ENCODE measurements around the gene EXTL2. TPM values are rescaled to one million over a fixed set of nuclear protein-coding genes. Genes with fewer than 3 reads are reported as not detected.

The EXTL2 gene
- total RNA-seq, 2 donors from 2014 or later: 9.6 to 14.5 TPM

- DNase-seq (ENCODE audit: low spot score) (no peak), ATAC-seq (ENCODE audit: insufficient number of reproducible peaks, low FRiP score, low read depth) (no peak)
- no peak overlapping the region for H3K4me3 ChIP-seq
- no peak for TF ChIP-seq CTCF (IDR thresholded peaks at IDR 0.05)
- H3K27ac ChIP-seq: no peak overlapping the region
- H3K27me3 ChIP-seq (replicated peaks; ENCODE audit: insufficient read depth): no peaks in the 10 kb centered on the region
- H3K9me3 ChIP-seq: no peaks in the 10 kb centered on the region
- no peaks in the 10 kb centered on the region for H3K36me3 ChIP-seq
- H3K4me1 ChIP-seq (ENCODE audit: control insufficient read depth in 1 of 2, low read depth in 2 of 2): no peaks in the 10 kb centered on the region
Measured at GRCh38 chr1:100881687-100882086, 13.0 kb downstream of the EXTL2 start.

GRCh38 chr1:100879422-100879821 is 15.2 kb downstream of the EXTL2 start:
- no peak for ATAC-seq (ENCODE audit: insufficient number of reproducible peaks, low FRiP score, low read depth)

GRCh38 chr1:100876291-100876690 is 18.4 kb downstream of the EXTL2 start:
- ATAC-seq (ENCODE audit: insufficient number of reproducible peaks, low FRiP score, low read depth) (no peak), DNase-seq (ENCODE audit: low spot score) (no peak)
- no peaks in the 10 kb centered on the region for H3K36me3 ChIP-seq
- H3K27ac ChIP-seq: no peak overlapping the region
- no peaks in the 10 kb centered on the region for H3K9me3 ChIP-seq
- H3K4me3 ChIP-seq: no peak overlapping the region
- no peaks in the 10 kb centered on the region for H3K4me1 ChIP-seq (ENCODE audit: control insufficient read depth in 1 of 2, low read depth in 2 of 2)
- TF ChIP-seq CTCF (IDR thresholded peaks at IDR 0.05): no peak
- no peaks in the 10 kb centered on the region for H3K27me3 ChIP-seq (replicated peaks; ENCODE audit: insufficient read depth)

More at GRCh38 chr1:100879422-100879821, 15.2 kb downstream of the EXTL2 start:
- TF ChIP-seq CTCF (IDR thresholded peaks at IDR 0.05): no peak
- H3K4me1 ChIP-seq (ENCODE audit: control insufficient read depth in 1 of 2, low read depth in 2 of 2): no peaks in the 10 kb centered on the region
- no peak overlapping the region for H3K27ac ChIP-seq
- H3K4me3 ChIP-seq: no peak overlapping the region
- no peak for DNase-seq (ENCODE audit: low spot score)
- no peaks in the 10 kb centered on the region for H3K36me3 ChIP-seq
- no peaks in the 10 kb centered on the region for H3K9me3 ChIP-seq
- no peaks in the 10 kb centered on the region for H3K27me3 ChIP-seq (replicated peaks; ENCODE audit: insufficient read depth)

GRCh38 chr1:100875228-100875627 is 19.4 kb downstream of the EXTL2 start:
- no peaks in the 10 kb centered on the region for H3K4me1 ChIP-seq (ENCODE audit: control insufficient read depth in 1 of 2, low read depth in 2 of 2)
- no peaks in the 10 kb centered on the region for H3K36me3 ChIP-seq
- ATAC-seq (ENCODE audit: insufficient number of reproducible peaks, low FRiP score, low read depth): no peak
- TF ChIP-seq CTCF (IDR thresholded peaks at IDR 0.05): no peak
- no peaks in the 10 kb centered on the region for H3K9me3 ChIP-seq
- H3K27me3 ChIP-seq (replicated peaks; ENCODE audit: insufficient read depth): no peaks in the 10 kb centered on the region
- no peak for DNase-seq (ENCODE audit: low spot score)
- no peak overlapping the region for H3K4me3 ChIP-seq
- no peak overlapping the region for H3K27ac ChIP-seq

GRCh38 chr1:100874433-100874832 is 20.2 kb downstream of the EXTL2 start:
- no peak for TF ChIP-seq CTCF (IDR thresholded peaks at IDR 0.05)
- ATAC-seq (ENCODE audit: insufficient number of reproducible peaks, low FRiP score, low read depth): no peak
- no peaks in the 10 kb centered on the region for H3K36me3 ChIP-seq
- H3K27ac ChIP-seq: no peak overlapping the region
- no peaks in the 10 kb centered on the region for H3K4me1 ChIP-seq (ENCODE audit: control insufficient read depth in 1 of 2, low read depth in 2 of 2)
- DNase-seq (ENCODE audit: low spot score): no peak
- H3K4me3 ChIP-seq: no peak overlapping the region
- H3K9me3 ChIP-seq: no peaks in the 10 kb centered on the region
- H3K27me3 ChIP-seq (replicated peaks; ENCODE audit: insufficient read depth): no peaks in the 10 kb centered on the region
